Right ventricle myocardium inferior (tissue), 1 donor: ENCODE data around the gene EFCC1. TPM values are rescaled to one million over a fixed set of nuclear protein-coding genes. Genes with fewer than 3 reads are reported as not detected.
"Not testable (repeated sequence)": the region's sequence is repeated elsewhere in the genome, so short reads cannot be mapped to it uniquely, and the experiment has no call there.

Experiments used
- ATAC-seq: fragments of 200-7000 bp; cut with Tn5 transposase; one replicate; pipeline ENCODE4 v1.9.1; 2020; ENCODE audit warnings: mild to moderate bottlenecking, moderate library complexity
- DNase-seq: peaks from one replicate; pipeline ENCODE4 v3.0.0; 2021; ENCODE audit errors: missing footprints
- intact Hi-C: fragments of 100-400 bp; cut with DNase I; formaldehyde crosslinking; loops from one replicate; pipeline ENCODE4 v1.11.0; 2022
- total RNA-seq: library from RNA; stranded (reverse); fragmentation: NEBNext Ultra II Directional; extraction: Animal tissue kit (Norgen Biotek cat#: 25700); gene quantifications from one replicate; pipeline ENCODE4 v1.2.1, GENCODE V29; 2021
- donor health status: DM: no; HTN: yes; CAD: no; lungs with severe emphysema.

Gene EFCC1
- total RNA-seq, 1 donor from 2014 or later = 2.3 TPM

DNA sequence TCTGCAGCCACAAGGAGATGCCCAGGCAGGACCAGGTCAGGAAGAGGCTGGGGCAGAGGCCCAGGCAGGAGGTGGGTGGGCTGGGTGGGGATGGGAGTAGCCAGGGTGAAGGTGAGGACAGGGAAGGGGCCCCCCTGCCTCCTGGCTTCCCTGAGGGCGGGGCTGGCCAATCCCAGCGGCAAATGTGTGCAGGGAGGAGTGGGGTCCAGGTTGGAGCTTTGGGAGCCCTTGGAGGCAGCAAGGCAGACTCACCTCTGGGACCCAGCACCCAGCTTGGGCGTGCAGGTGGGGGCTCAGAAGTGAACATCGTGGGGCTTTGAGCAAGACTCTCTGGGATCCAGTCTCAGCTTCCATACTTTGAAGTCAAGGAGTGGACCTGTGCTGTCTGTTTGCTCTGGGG lies 84.7 kb downstream of the EFCC1 start:
- intact Hi-C loops = loop anchor here (10.0 kb wide), 1 partner anchor 111 kb away; no protein-coding TSS in a partner anchor
- ATAC-seq = no peak
- peak; percentile 35 for DNase-seq

DNA sequence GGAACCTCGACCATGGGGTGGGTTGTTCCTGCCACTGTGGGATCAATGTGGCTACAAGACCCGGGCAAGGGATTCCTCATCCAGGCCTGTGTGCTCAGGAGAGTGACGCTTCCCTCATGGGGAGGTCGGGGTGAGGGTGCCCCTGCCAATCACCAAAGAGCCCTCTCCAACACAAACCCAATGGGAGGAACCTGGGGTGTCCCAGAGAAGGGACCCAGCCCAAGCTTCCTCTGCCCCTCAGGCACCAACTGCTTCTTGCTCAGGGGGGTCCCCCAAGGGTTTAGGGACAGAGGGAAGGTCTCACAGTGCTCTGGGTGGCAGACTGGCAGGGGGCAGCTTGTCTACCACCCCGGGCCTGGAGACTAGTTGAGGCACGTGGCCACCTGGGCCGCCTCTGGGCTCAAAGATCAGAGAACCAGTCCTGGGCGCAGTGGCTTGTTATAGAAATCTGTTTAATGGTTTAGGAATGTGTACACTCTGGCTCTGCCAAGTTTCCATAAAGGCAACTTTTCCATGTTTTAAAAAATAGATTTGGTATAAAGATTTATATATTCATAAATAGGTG lies 86.1 kb downstream of the EFCC1 start:
- ATAC-seq (peak; percentile 37), DNase-seq (peak; percentile 64)
- intact Hi-C loops = loop anchor here (10.0 kb wide), 1 partner anchor 112 kb away; no protein-coding TSS in a partner anchor

- ATAC-seq = peak; percentile 90
- DNase-seq = peak; percentile 41
These were observed 86.8 kb downstream of the EFCC1 start for GRCh38 chr3:129087904-129088303.

DNA sequence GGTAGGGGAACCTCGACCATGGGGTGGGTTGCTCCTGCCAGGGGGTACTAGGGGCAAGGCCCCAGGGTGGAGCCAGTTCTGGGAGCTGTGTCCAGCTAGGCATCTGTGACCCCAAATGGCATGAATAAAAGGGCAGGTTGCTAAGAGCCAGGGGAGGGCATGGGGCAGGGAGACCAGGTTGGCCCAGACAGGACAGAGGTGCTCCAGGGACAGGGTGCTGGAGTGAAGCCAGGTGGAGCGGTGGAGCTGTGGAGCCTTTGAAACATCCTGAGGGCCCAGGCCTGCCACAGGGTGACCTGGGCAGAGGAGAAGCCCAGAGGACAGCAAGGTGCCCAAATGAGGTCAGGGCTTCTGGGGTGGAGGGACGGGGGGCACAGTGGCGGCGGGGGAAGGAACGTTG lies 87.2 kb downstream of the EFCC1 start:
- ATAC-seq = peak; percentile 44
- DNase-seq = not testable (repeated sequence)
- intact Hi-C loops = loop anchor here (10.0 kb wide), 1 partner anchor 114 kb away; no protein-coding TSS in a partner anchor

More at GRCh38 chr3:129087904-129088303, 86.8 kb downstream of the EFCC1 start:
- intact Hi-C loops = loop anchor here (10.0 kb wide), 1 partner anchor 113 kb away; no protein-coding TSS in a partner anchor

Other genes starting within 250 kb of the EFCC1 start
- gene ACAD9, start 121.7 kb upstream of the EFCC1 start, total RNA-seq = 42.0 TPM
- 0.49 TPM for gene CFAP92, start 7.2 kb upstream of the EFCC1 start, total RNA-seq
- not detected for gene GP9, start 59.5 kb downstream of the EFCC1 start, total RNA-seq
- gene RAB43, start 120.5 kb downstream of the EFCC1 start, total RNA-seq = 3.4 TPM
- gene ISY1, start 159.8 kb downstream of the EFCC1 start, total RNA-seq = 25.1 TPM
- 458 TPM for gene CNBP, start 182.6 kb downstream of the EFCC1 start, total RNA-seq
- gene COPG1, start 248.3 kb downstream of the EFCC1 start, total RNA-seq = 83.9 TPM